ENCODE measurements around the gene OR6V1.

DNA sequence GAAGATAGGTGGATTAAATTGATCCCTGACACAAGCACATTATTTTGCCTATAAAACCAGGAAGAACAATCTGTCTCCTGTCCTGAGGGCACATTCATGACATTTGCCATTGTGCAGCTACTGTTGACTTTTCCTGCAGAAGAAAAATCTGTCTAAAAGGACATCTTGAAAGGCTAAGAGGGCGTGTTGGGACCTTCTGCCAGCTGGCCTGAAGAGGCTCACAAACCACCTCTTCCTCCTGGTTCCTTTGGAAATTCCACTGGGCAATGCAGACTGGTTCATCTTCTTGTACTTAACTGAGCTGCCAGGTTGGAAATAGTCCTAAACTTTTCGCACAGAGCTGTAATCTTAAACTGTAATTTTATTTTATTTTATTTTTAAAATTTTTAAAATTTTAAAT is 44.0 kb downstream of the OR6V1 start:
- TF ChIP-seq EP300 (IDR thresholded peaks at IDR 0.05) = no peak
- TF ChIP-seq, protein P1, sequence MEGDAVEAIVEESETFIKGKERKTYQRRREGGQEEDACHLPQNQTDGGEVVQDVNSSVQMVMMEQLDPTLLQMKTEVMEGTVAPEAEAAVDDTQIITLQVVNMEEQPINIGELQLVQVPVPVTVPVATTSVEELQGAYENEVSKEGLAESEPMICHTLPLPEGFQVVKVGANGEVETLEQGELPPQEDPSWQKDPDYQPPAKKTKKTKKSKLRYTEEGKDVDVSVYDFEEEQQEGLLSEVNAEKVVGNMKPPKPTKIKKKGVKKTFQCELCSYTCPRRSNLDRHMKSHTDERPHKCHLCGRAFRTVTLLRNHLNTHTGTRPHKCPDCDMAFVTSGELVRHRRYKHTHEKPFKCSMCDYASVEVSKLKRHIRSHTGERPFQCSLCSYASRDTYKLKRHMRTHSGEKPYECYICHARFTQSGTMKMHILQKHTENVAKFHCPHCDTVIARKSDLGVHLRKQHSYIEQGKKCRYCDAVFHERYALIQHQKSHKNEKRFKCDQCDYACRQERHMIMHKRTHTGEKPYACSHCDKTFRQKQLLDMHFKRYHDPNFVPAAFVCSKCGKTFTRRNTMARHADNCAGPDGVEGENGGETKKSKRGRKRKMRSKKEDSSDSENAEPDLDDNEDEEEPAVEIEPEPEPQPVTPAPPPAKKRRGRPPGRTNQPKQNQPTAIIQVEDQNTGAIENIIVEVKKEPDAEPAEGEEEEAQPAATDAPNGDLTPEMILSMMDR (IDR thresholded peaks at IDR 0.05) = no peak
- no peak for TF ChIP-seq POLR2A (IDR thresholded peaks at IDR 0.05)
- no peak for TF ChIP-seq POLR2AphosphoS5 (IDR thresholded peaks at IDR 0.05)

Measured in stomach (tissue), 4 donors.